Trophoblast cell (in vitro differentiated cells and primary cell): Measurements from ENCODE around the gene LRP1B.

ENCODE experiments used
- DNase-seq, 2 donors: peaks; one replicate each; pipeline ENCODE4 v3.0.0-alpha.2; 2016
- H2AFZ ChIP-seq: 2 replicates; pipeline ENCODE4 v1.6.1; 2013; ENCODE audit warnings: low read length, moderate library complexity, mild to moderate bottlenecking; ENCODE audit not compliant: insufficient read depth, poor library complexity
- H2AK5ac ChIP-seq: 2 replicates; pipeline ENCODE4 v1.6.1; 2013; ENCODE audit warnings: mild to moderate bottlenecking, low read length
- H2BK120ac ChIP-seq: 2 replicates; pipeline ENCODE4 v1.6.1; 2013; ENCODE audit warnings: low read length, mild to moderate bottlenecking, moderate library complexity; ENCODE audit not compliant: insufficient read depth, poor library complexity
- H2BK12ac ChIP-seq: 2 replicates; pipeline ENCODE4 v1.6.1; 2013; ENCODE audit warnings: mild to moderate bottlenecking, low read length, moderate library complexity
- H2BK5ac ChIP-seq: 2 replicates; pipeline ENCODE4 v1.6.1; 2013; ENCODE audit warnings: low read length, low read depth, moderate library complexity, mild to moderate bottlenecking; ENCODE audit not compliant: poor library complexity
- H3K14ac ChIP-seq: 2 replicates; pipeline ENCODE4 v1.6.1; 2013; ENCODE audit warnings: mild to moderate bottlenecking, low read length
- H3K18ac ChIP-seq: 2 replicates; pipeline ENCODE4 v1.6.1; 2013; ENCODE audit warnings: mild to moderate bottlenecking, low read length
- H3K23ac ChIP-seq: 2 replicates; pipeline ENCODE4 v1.6.1; 2013; ENCODE audit warnings: low read length
- H3K27ac ChIP-seq: 2 replicates; pipeline ENCODE4 v1.5.1; 2013; ENCODE audit warnings: low read depth, mild to moderate bottlenecking, inconsistent platforms, low read length, moderate library complexity
- H3K27me3 ChIP-seq: 2 replicates; pipeline ENCODE4 v1.6.1; 2013; ENCODE audit warnings: inconsistent platforms, mild to moderate bottlenecking, low read length, moderate library complexity; ENCODE audit not compliant: insufficient read depth
- H3K36me3 ChIP-seq, 2 experiments: 1 replicate in 1 of 2; 2 replicates in 1 of 2; pipeline ENCODE4 v1.6.1; 2013; ENCODE audit warnings: low read length in 2 of 2, mild to moderate bottlenecking in 2 of 2, moderate library complexity in 1 of 2; ENCODE audit not compliant: insufficient read depth in 2 of 2, control insufficient read depth in 1 of 2
- H3K4ac ChIP-seq: 2 replicates; pipeline ENCODE4 v1.6.1; 2013; ENCODE audit warnings: low read depth, mild to moderate bottlenecking, low read length, moderate library complexity
- H3K4me1 ChIP-seq, 2 experiments: 1 replicate in 1 of 2; 2 replicates in 1 of 2; pipeline ENCODE4 v1.6.1; 2013; ENCODE audit warnings: low read length in 2 of 2, mild to moderate bottlenecking in 2 of 2, moderate library complexity in 1 of 2; ENCODE audit not compliant: insufficient read depth in 2 of 2, control insufficient read depth in 1 of 2
- H3K4me2 ChIP-seq: 2 replicates; pipeline ENCODE4 v1.6.1; 2013; ENCODE audit warnings: inconsistent platforms, mild to moderate bottlenecking, low read length, moderate library complexity
- H3K4me3 ChIP-seq: 2 replicates; pipeline ENCODE4 v1.5.1; 2013; ENCODE audit warnings: mild to moderate bottlenecking, low read depth, low read length, inconsistent platforms
- H3K79me1 ChIP-seq: one replicate; pipeline ENCODE4 v1.6.1; 2013; ENCODE audit warnings: low read length
- H3K79me2 ChIP-seq: 2 replicates; pipeline ENCODE4 v1.6.1; 2013; ENCODE audit warnings: low read length, mild to moderate bottlenecking; ENCODE audit not compliant: control insufficient read depth, insufficient read depth, poor library complexity
- H3K9ac ChIP-seq: 2 replicates; pipeline ENCODE4 v1.6.1; 2013; ENCODE audit warnings: mild to moderate bottlenecking, low read length
- H3K9me3 ChIP-seq: 2 replicates; pipeline ENCODE4 v1.6.1; 2013; ENCODE audit warnings: low read depth, mild to moderate bottlenecking, control low read depth, inconsistent platforms, low read length; ENCODE audit not compliant: insufficient read depth
- H4K12ac ChIP-seq: 2 replicates; pipeline ENCODE4 v1.6.1; 2013; ENCODE audit warnings: low read depth, mild to moderate bottlenecking, low read length, moderate library complexity
- H4K8ac ChIP-seq: 2 replicates; pipeline ENCODE4 v1.6.1; 2013; ENCODE audit warnings: low read depth, mild to moderate bottlenecking, low read length, moderate library complexity
- H4K91ac ChIP-seq: one replicate; pipeline ENCODE4 v1.6.1; 2013; ENCODE audit warnings: low read depth, mild to moderate bottlenecking, low read length, moderate library complexity
- WGBS: extraction: QIAGEN DNeasy Blood & Tissue Kit; methylation state at CpG from one replicate; pipeline ENCODE4 v1.1.7; 2013; ENCODE audit warnings: missing lambda C conversion rate; ENCODE audit not compliant: insufficient read length, insufficient coverage; ENCODE audit errors: extremely low coverage; 5-methylcytosine and 5-hydroxymethylcytosine counted together

LRP1B gene

DNA sequence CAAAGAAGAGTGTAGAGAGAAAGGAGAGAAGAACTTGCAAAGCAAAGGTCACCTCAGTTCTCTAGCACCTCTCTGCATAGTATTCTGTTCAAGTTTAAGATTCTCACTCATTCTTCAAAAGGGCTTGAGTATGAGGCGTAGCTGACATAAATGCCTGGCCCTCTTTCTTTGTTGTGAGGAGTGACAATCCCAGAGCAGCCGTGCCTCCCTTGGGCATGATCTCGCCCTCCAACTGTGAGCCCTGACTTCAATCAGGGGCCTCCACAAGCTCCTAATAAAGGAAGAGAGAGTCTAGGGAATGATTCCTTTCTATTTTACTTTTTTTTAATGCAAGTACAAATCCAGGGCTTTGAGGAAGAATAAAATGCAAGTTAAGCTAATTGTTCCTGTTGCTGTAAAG, 402.7 kb downstream of the LRP1B start:
- no peaks in the 10 kb centered on the region for H3K9me3 ChIP-seq

DNA sequence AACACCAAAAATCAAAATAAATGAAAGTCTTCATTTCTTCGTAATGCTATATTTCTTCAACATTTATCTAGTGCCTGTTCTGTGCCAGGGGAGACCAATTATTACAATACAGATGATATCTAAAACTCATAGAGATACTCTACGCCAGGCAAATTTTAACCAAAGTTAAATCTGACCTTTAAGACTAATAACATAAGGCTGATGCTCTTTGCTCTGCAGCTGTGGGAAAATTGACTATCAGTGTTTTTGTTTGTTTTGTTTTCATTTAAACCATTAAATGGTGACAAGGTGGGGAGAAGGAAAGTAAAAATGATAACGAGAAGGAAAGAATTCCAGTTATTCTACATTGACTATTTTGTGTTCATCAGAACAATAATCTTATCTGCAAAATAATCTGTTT, 406.4 kb downstream of the LRP1B start:
- H3K14ac ChIP-seq = no peak overlapping the region
- H2AK5ac ChIP-seq = no peak overlapping the region
- H3K79me2 ChIP-seq = no peaks in the 10 kb centered on the region
- no CpG with 5 or more reads among the region's 3 CpGs for WGBS
- H3K79me1 ChIP-seq = no peaks in the 10 kb centered on the region
- no peak overlapping the region for H3K4me2 ChIP-seq
- no peaks in the 10 kb centered on the region for H3K27me3 ChIP-seq
- H2BK12ac ChIP-seq = no peak overlapping the region
- H3K9ac ChIP-seq = no peak overlapping the region
- H3K27ac ChIP-seq = no peak overlapping the region
- H2AFZ ChIP-seq = no peak overlapping the region
- H3K18ac ChIP-seq = no peak overlapping the region
- no peak overlapping the region for H2BK5ac ChIP-seq
- no peak overlapping the region for H2BK120ac ChIP-seq
- no peak for DNase-seq
- H4K12ac ChIP-seq = no peak overlapping the region
- no peak overlapping the region for H3K4me3 ChIP-seq
- H4K8ac ChIP-seq = no peak overlapping the region
- no peak overlapping the region for H3K4ac ChIP-seq
- H3K23ac ChIP-seq = no peak overlapping the region
- no peaks in the 10 kb centered on the region for H3K9me3 ChIP-seq
- H3K4me1 ChIP-seq = no peaks in the 10 kb centered on the region
- H3K36me3 ChIP-seq = no peaks in the 10 kb centered on the region
- H4K91ac ChIP-seq = no peak overlapping the region

More for the DNA sequence above, 402.7 kb downstream of the LRP1B start:
- H3K27me3 ChIP-seq = no peaks in the 10 kb centered on the region
- no peak overlapping the region for H3K14ac ChIP-seq
- H3K4me1 ChIP-seq = no peaks in the 10 kb centered on the region
- H3K18ac ChIP-seq = no peak overlapping the region
- H3K27ac ChIP-seq = no peak overlapping the region
- DNase-seq = no peak
- H2AK5ac ChIP-seq = no peak overlapping the region
- WGBS = no CpG with 5 or more reads among the region's 3 CpGs
- no peak overlapping the region for H2BK12ac ChIP-seq
- no peak overlapping the region for H3K4ac ChIP-seq
- no peak overlapping the region for H3K4me2 ChIP-seq
- H2BK5ac ChIP-seq = no peak overlapping the region
- no peak overlapping the region for H3K23ac ChIP-seq
- no peak overlapping the region for H2BK120ac ChIP-seq
- no peak overlapping the region for H3K9ac ChIP-seq
- no peak overlapping the region for H4K8ac ChIP-seq
- H4K12ac ChIP-seq = no peak overlapping the region
- no peak overlapping the region for H2AFZ ChIP-seq
- H3K79me2 ChIP-seq = no peaks in the 10 kb centered on the region
- no peaks in the 10 kb centered on the region for H3K79me1 ChIP-seq
- H3K36me3 ChIP-seq = no peaks in the 10 kb centered on the region
- no peak overlapping the region for H3K4me3 ChIP-seq
- no peak overlapping the region for H4K91ac ChIP-seq

DNA sequence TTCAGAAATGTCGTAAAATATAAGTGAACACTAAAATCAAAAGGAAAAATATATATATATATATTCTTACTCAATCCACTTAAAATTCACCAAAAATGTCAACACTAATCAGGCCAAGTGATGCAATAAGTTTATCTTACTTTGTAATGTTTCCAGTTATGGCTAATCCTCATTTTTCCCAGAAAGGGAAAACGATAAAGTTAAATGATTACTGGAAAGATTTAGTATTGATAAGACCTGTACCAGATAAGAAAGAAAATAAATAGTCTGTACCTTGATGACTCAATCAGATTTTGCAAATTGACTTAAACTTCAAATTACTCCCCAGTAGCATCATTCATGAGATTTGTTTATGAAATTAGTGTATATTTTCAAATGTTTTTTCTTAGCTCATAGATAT, 407.0 kb downstream of the LRP1B start:
- H3K27ac ChIP-seq = no peak overlapping the region
- no CpG with 5 or more reads among the region's 2 CpGs for WGBS

DNA sequence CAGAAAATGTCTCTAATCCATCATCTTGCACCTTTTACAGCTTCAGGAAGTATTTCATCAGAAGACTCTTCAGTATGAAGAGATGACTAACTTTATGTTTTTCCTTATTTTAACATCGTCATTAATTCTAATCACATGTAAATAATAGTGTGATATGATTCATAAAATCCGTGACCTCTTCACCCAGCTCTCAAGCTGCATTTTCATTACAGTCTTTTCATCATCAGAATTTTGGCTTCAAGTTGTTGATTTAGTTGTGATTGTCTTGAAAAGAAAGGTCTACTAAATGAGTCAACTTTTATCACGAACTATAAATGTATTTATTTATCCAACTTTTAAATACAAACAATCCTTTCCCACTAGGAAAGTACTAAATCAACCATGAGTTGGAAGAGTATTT, 410.3 kb downstream of the LRP1B start:
- no peak overlapping the region for H2AK5ac ChIP-seq
- H2BK120ac ChIP-seq = no peak overlapping the region
- no peak overlapping the region for H2BK12ac ChIP-seq

More for the DNA sequence above, 407.0 kb downstream of the LRP1B start:
- no peak overlapping the region for H4K8ac ChIP-seq
- no peak overlapping the region for H3K4me3 ChIP-seq
- H3K36me3 ChIP-seq = no peaks in the 10 kb centered on the region
- no peak overlapping the region for H2BK12ac ChIP-seq
- no peak overlapping the region for H3K4ac ChIP-seq
- no peak overlapping the region for H3K23ac ChIP-seq
- DNase-seq = no peak
- no peaks in the 10 kb centered on the region for H3K4me1 ChIP-seq
- no peaks in the 10 kb centered on the region for H3K27me3 ChIP-seq
- H2AK5ac ChIP-seq = no peak overlapping the region
- H2BK120ac ChIP-seq = no peak overlapping the region
- H3K79me2 ChIP-seq = no peaks in the 10 kb centered on the region
- no peak overlapping the region for H2AFZ ChIP-seq
- no peak overlapping the region for H3K14ac ChIP-seq
- H3K18ac ChIP-seq = no peak overlapping the region
- H3K79me1 ChIP-seq = no peaks in the 10 kb centered on the region
- H4K12ac ChIP-seq = no peak overlapping the region
- no peak overlapping the region for H2BK5ac ChIP-seq
- H3K4me2 ChIP-seq = no peak overlapping the region
- no peak overlapping the region for H3K9ac ChIP-seq
- H3K9me3 ChIP-seq = no peaks in the 10 kb centered on the region
- H4K91ac ChIP-seq = no peak overlapping the region

More for the DNA sequence above, 410.3 kb downstream of the LRP1B start:
- Histone ChIP-seq H2AFZ (no peak overlapping the region), H3K27me3 (no peaks in the 10 kb centered on the region), H3K9me3 (no peaks in the 10 kb centered on the region), H3K18ac (no peak overlapping the region), H3K79me1 (no peaks in the 10 kb centered on the region), H3K4ac (no peak overlapping the region), H2BK5ac (no peak overlapping the region), H3K27ac (no peak overlapping the region), H3K14ac (no peak overlapping the region), H4K8ac (no peak overlapping the region), H3K9ac (no peak overlapping the region), H3K4me1 (no peaks in the 10 kb centered on the region), H4K12ac (no peak overlapping the region), H3K4me3 (no peak overlapping the region), H3K79me2 (no peaks in the 10 kb centered on the region), H3K23ac (no peak overlapping the region), H3K4me2 (no peak overlapping the region), H3K36me3 (no peaks in the 10 kb centered on the region), H4K91ac (no peak overlapping the region)
- DNase-seq = no peak
- WGBS = no CpG with 5 or more reads among the region's 3 CpGs
